ENCODE data around the gene QKI.

The QKI gene

GRCh38 chr6:163539101-163539762 lies 124.7 kb downstream of the QKI start:
- no peak for DNase-seq

GRCh38 chr6:163543321-163543720 lies 128.8 kb downstream of the QKI start:
- DNase-seq, result no peak

- DNase-seq, result no peak
These were observed 130.9 kb downstream of the QKI start for GRCh38 chr6:163545370-163545769.

GRCh38 chr6:163547287-163547686 lies 132.8 kb downstream of the QKI start:
- DNase-seq, result no peak

GRCh38 chr6:163548624-163549023 lies 134.1 kb downstream of the QKI start:
- no peak for DNase-seq

- no peak for DNase-seq
These were observed 139.5 kb downstream of the QKI start for GRCh38 chr6:163554032-163554431.

- no peak for DNase-seq
These were observed 140.1 kb downstream of the QKI start for GRCh38 chr6:163554663-163555062.

GRCh38 chr6:163559661-163560060 lies 145.1 kb downstream of the QKI start:
- no peak for DNase-seq

GRCh38 chr6:163563318-163563717 lies 148.8 kb downstream of the QKI start:
- no peak for DNase-seq

- no peak for DNase-seq
These were observed 150.0 kb downstream of the QKI start for GRCh38 chr6:163564534-163564933.

GRCh38 chr6:163565140-163565539 lies 150.6 kb downstream of the QKI start:
- no peak for DNase-seq

- DNase-seq, result no peak
These were observed 151.5 kb downstream of the QKI start for GRCh38 chr6:163566056-163566455.

GRCh38 chr6:163568275-163568674 lies 153.8 kb downstream of the QKI start:
- no peak for DNase-seq

- DNase-seq, result no peak
These were observed 156.2 kb downstream of the QKI start for GRCh38 chr6:163570579-163571231.

GRCh38 chr6:163571730-163572129 lies 157.2 kb downstream of the QKI start:
- DNase-seq, result no peak

- no peak for DNase-seq
These were observed 158.1 kb downstream of the QKI start for GRCh38 chr6:163572612-163573011.

- DNase-seq, result no peak
These were observed 159.1 kb downstream of the QKI start for GRCh38 chr6:163573503-163574179.

GRCh38 chr6:163576114-163576513 lies 161.6 kb downstream of the QKI start:
- no peak for DNase-seq

- no peak for DNase-seq
These were observed 162.9 kb downstream of the QKI start for GRCh38 chr6:163577404-163577803.

GRCh38 chr6:163579111-163579879 lies 164.8 kb downstream of the QKI start:
- DNase-seq, result no peak

- no peak for DNase-seq
These were observed 165.4 kb downstream of the QKI start for GRCh38 chr6:163579880-163580295.

- DNase-seq, result no peak
These were observed 166.0 kb downstream of the QKI start for GRCh38 chr6:163580311-163581030.

- no peak for DNase-seq
These were observed 169.0 kb downstream of the QKI start for GRCh38 chr6:163583558-163583957.

All from NCI-H1048 (cell line).